Calu3 (cell line): ENCODE measurements around the gene CPA1. TPM values are rescaled to one million over a fixed set of nuclear protein-coding genes. Genes with fewer than 3 reads are reported as not detected.

Experiments
- BruUV-seq: library from RNA; stranded (reverse); fragments of 400-500 nt; replicated peaks from 2 replicates; lab custom pipeline; 2021; lab: Mats Ljungman, UMichigan
- CTCF ChIA-PET: fragments of 300-600 bp; sonication (Branson Sonifier 250); formaldehyde crosslinking; loops from one replicate; lab custom pipeline; 2022; ENCODE audit warnings: antibody characterized with exemption; lab: Charles Lee
- DNase-seq: peaks from one replicate; pipeline ENCODE4 v3.0.0; 2022
- H3K27ac Mint-ChIP-seq: one replicate; pipeline ENCODE4 v1.8.0; 2022; ENCODE audit warnings: mixed read lengths; ENCODE audit not compliant: unreplicated experiment
- H3K27me3 Mint-ChIP-seq: one replicate; pipeline ENCODE4 v1.8.0; 2022; ENCODE audit warnings: mixed read lengths; ENCODE audit not compliant: unreplicated experiment
- H3K36me3 Mint-ChIP-seq: one replicate; pipeline ENCODE4 v1.8.0; 2022; ENCODE audit warnings: mild to moderate bottlenecking, moderate library complexity, mixed read lengths; ENCODE audit not compliant: insufficient read depth, unreplicated experiment
- H3K4me1 Mint-ChIP-seq: one replicate; pipeline ENCODE4 v1.8.0; 2022; ENCODE audit warnings: mild to moderate bottlenecking, low read depth, mixed read lengths; ENCODE audit not compliant: unreplicated experiment
- H3K4me3 Mint-ChIP-seq: one replicate; pipeline ENCODE4 v1.8.0; 2022; ENCODE audit warnings: mild to moderate bottlenecking, low read depth, moderate library complexity, mixed read lengths; ENCODE audit not compliant: unreplicated experiment
- H3K9me3 Mint-ChIP-seq: one replicate; pipeline ENCODE4 v1.8.0; 2022; ENCODE audit warnings: low read depth, mixed read lengths; ENCODE audit not compliant: unreplicated experiment
- CTCF ChIP-seq: fragments of 200-600 bp; IDR thresholded peaks from one replicate; pipeline ENCODE4 v1.8.0; 2022; ENCODE audit warnings: antibody characterized with exemption; ENCODE audit not compliant: unreplicated experiment
- intact Hi-C: fragments of 100-400 bp; cut with micrococcal nuclease; formaldehyde crosslinking; loops from one replicate; pipeline ENCODE4 v1.10.0; 2022; ENCODE audit not compliant: unreplicated experiment
- total RNA-seq: library from RNA; stranded (reverse); gene quantifications from 2 replicates; pipeline ENCODE4 v1.2.3, GENCODE V29; 2022

The CPA1 gene
- total RNA-seq, 1 experiment from 2014 or later: not detected

GRCh38 chr7:130415006-130415405, 34.7 kb downstream of the CPA1 start:
- CTCF ChIA-PET: no interaction called here
- Mint-ChIP-seq H3K4me1 (peaks cover 7% of the 10 kb centered on the region), H3K27ac (no peak overlapping the region), H3K36me3 (no peaks in the 10 kb centered on the region), H3K4me3 (no peak overlapping the region), H3K27me3 (no peaks in the 10 kb centered on the region), H3K9me3 (no peaks in the 10 kb centered on the region)
- intact Hi-C loops: no loop called here
- DNase-seq: no peak
- BruUV-seq: no TSS peak
- no peak for TF ChIP-seq CTCF

GRCh38 chr7:130417213-130417612, 36.9 kb downstream of the CPA1 start:
- H3K4me3 Mint-ChIP-seq: no peak overlapping the region

GRCh38 chr7:130418306-130418705, 38.0 kb downstream of the CPA1 start:
- TF ChIP-seq CTCF: no peak
- Mint-ChIP-seq H3K4me3 (no peak overlapping the region), H3K4me1 (peaks cover 7% of the 10 kb centered on the region), H3K27me3 (no peaks in the 10 kb centered on the region), H3K27ac (peak overlapping the region; percentile 30), H3K36me3 (no peaks in the 10 kb centered on the region), H3K9me3 (no peaks in the 10 kb centered on the region)
- BruUV-seq: no TSS peak
- no peak for DNase-seq
- CTCF ChIA-PET: no interaction called here
- intact Hi-C loops: no loop called here

More at GRCh38 chr7:130417213-130417612, 36.9 kb downstream of the CPA1 start:
- no peak for DNase-seq
- Mint-ChIP-seq H3K27ac (no peak overlapping the region), H3K36me3 (no peaks in the 10 kb centered on the region), H3K4me1 (peaks cover 7% of the 10 kb centered on the region), H3K9me3 (no peaks in the 10 kb centered on the region), H3K27me3 (no peaks in the 10 kb centered on the region)
- TF ChIP-seq CTCF: no peak
- intact Hi-C loops: no loop called here
- BruUV-seq: no TSS peak
- CTCF ChIA-PET: no interaction called here

- CTCF ChIA-PET: no interaction called here
- H3K27me3 Mint-ChIP-seq: no peaks in the 10 kb centered on the region
- peaks cover 7% of the 10 kb centered on the region for H3K4me1 Mint-ChIP-seq
- no peaks in the 10 kb centered on the region for H3K9me3 Mint-ChIP-seq
- BruUV-seq: no TSS peak
- H3K4me3 Mint-ChIP-seq: no peak overlapping the region
- DNase-seq: no peak
- no peak overlapping the region for H3K27ac Mint-ChIP-seq
- no peaks in the 10 kb centered on the region for H3K36me3 Mint-ChIP-seq
- no peak for TF ChIP-seq CTCF
- intact Hi-C loops: no loop called here
Observed at GRCh38 chr7:130419658-130420057, 39.4 kb downstream of the CPA1 start.
